Measurements from ENCODE around the gene LRRC8E.
"Not testable (repeated sequence)": the region's sequence is repeated elsewhere in the genome, so short reads cannot be mapped to it uniquely, and the experiment has no call there.

The LRRC8E gene

DNA sequence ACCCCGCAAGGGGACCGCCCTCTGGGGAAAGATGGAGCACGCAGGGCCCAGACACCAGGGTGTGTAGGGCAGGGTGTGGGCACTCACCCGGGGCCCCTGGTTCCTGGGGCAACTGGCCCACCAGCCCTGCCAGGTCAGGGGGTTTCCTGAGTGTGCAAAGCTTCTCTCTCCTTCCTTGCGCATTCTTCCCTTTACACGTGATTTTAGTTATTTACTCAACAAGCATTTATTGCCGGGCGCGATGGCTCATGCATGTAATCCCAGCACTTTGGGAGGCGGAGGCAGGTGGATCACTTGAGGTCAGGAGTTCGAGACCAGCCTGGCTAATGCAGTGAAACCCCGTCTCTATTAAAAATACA, 34.6 kb upstream of the LRRC8E start:
- FAIRE-seq (no peak), DNase-seq (ENCODE audit: low spot score) (no peak)

- FAIRE-seq (no peak), DNase-seq (ENCODE audit: low spot score) (no peak)
Measured at GRCh38 chr19:7855426-7856108, 32.7 kb upstream of the LRRC8E start.

DNA sequence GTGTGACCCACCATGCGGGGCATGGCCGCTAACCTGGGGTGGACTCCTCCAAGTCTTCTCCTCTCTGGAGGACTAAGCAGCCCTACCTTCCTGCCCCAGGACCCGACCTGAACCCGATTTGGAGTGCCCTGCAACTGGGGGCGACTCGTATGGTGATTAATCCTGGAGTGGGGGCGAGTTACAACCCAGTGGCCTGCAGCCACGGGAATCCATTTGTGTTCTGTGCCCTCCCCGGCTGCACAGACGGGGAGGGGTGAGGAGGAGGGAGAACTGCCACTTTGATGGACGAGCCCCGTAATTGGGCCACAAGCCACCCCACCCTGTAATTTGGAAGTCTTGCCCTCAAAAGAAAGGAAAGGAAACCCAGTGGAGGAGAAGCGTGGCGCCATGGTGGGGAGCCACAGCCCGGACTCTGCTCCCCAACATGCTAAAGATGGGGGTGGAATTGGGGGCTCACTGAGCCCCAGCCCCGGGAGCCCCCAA, 32.2 kb upstream of the LRRC8E start:
- FAIRE-seq (no peak), DNase-seq (ENCODE audit: low spot score) (no peak)

GRCh38 chr19:7856679-7857663, 31.3 kb upstream of the LRRC8E start:
- FAIRE-seq (no peak), DNase-seq (ENCODE audit: low spot score) (no peak)

- DNase-seq (ENCODE audit: low spot score) (no peak), FAIRE-seq (no peak)
Measured at GRCh38 chr19:7857727-7858108, 30.6 kb upstream of the LRRC8E start.

GRCh38 chr19:7858109-7858770, 30.1 kb upstream of the LRRC8E start:
- FAIRE-seq, result no peak
- no peak for DNase-seq (ENCODE audit: low spot score)

- not testable (repeated sequence) for FAIRE-seq
Measured at GRCh38 chr19:7859087-7859486, 29.2 kb upstream of the LRRC8E start.

GRCh38 chr19:7859831-7860713, 28.2 kb upstream of the LRRC8E start:
- DNase-seq (ENCODE audit: low spot score) (no peak), FAIRE-seq (no peak)

More at GRCh38 chr19:7859087-7859486, 29.2 kb upstream of the LRRC8E start:
- not testable (repeated sequence) for DNase-seq (ENCODE audit: low spot score)

GRCh38 chr19:7860714-7861618, 27.3 kb upstream of the LRRC8E start:
- DNase-seq (ENCODE audit: low spot score) (no peak), FAIRE-seq (no peak)

GRCh38 chr19:7861619-7862412, 26.5 kb upstream of the LRRC8E start:
- FAIRE-seq (no peak), DNase-seq (ENCODE audit: low spot score) (no peak)

DNA sequence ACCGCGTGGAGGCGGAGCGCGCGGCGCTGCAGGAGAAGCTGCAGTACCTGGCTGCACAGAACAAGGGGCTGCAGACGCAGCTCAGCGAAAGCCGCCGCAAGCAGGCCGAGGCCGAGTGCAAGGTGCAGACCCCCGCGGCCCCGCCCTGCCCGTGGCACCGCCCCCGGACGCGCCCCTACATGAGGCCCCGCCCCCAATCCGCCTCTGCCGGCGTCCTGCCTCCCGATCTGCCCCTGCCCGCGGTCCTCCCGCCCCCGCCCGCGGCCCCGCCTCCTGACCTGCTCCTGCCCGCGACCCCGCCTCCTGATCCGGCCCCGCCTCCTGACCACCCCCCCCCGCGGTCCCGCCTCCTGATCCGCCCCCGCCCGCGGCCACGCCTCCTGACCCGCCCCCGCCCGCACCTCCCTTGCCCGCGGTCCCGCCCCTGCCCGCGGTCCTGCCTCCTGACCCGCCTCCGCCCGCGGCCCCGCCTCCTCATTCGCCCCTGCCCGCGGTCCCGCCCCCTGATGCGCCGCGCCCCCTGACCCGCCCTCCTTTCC, 25.8 kb upstream of the LRRC8E start:
- FAIRE-seq, result no peak
- DNase-seq (ENCODE audit: low spot score), result no peak

- DNase-seq (ENCODE audit: low spot score) (no peak), FAIRE-seq (no peak)
Measured at GRCh38 chr19:7863157-7863970, 24.9 kb upstream of the LRRC8E start.

- FAIRE-seq (no peak), DNase-seq (ENCODE audit: low spot score) (no peak)
Measured at GRCh38 chr19:7863971-7864689, 24.2 kb upstream of the LRRC8E start.

- DNase-seq (ENCODE audit: low spot score) (no peak), FAIRE-seq (no peak)
Measured at GRCh38 chr19:7864690-7865074, 23.6 kb upstream of the LRRC8E start.

DNA sequence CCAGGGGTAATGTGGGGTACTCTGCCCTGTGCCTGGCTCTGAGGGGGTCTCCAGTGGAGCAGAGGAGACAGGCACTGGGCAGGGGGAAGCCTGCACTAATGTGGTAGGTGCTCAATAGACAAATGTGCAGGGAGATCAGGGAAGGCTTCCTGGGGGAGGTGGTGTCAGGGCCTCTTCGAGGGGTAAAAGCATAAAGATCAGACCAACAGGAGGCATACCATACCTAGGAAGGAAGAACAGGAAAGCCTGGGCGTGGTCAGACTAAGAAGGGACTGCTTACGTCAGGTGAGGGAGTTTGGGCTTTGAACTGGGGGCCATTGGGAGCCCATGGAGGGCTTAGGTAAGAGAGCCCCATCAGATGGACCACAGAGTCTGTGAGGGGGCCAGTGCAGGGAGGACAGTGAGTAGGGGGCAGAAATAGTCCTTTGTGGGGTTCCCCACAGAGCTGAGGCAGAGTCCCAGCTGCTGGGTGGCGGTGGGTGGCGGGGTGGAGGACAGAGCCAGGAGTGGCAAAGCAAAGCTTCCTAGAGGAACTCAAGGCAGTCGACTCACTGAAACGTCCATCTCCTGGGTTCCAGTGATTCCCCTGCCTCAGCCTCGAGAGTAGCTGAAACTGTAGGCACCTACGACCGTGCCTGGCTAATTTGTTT, 22.9 kb upstream of the LRRC8E start:
- FAIRE-seq (no peak), DNase-seq (ENCODE audit: low spot score) (no peak)

- FAIRE-seq (no peak), DNase-seq (ENCODE audit: low spot score) (no peak)
Measured at GRCh38 chr19:7866399-7867091, 21.8 kb upstream of the LRRC8E start.

All from RCC 7860 (cell line).